Limb (tissue), 2 donors: Measurements from ENCODE around the gene IDI1.

Source experiments
- DNase-seq, 2 donors: peaks; one replicate each; pipeline ENCODE4 v3.0.0-alpha.2; 2016; ENCODE audit errors: extremely low spot score in 2 of 2

The IDI1 gene

DNA sequence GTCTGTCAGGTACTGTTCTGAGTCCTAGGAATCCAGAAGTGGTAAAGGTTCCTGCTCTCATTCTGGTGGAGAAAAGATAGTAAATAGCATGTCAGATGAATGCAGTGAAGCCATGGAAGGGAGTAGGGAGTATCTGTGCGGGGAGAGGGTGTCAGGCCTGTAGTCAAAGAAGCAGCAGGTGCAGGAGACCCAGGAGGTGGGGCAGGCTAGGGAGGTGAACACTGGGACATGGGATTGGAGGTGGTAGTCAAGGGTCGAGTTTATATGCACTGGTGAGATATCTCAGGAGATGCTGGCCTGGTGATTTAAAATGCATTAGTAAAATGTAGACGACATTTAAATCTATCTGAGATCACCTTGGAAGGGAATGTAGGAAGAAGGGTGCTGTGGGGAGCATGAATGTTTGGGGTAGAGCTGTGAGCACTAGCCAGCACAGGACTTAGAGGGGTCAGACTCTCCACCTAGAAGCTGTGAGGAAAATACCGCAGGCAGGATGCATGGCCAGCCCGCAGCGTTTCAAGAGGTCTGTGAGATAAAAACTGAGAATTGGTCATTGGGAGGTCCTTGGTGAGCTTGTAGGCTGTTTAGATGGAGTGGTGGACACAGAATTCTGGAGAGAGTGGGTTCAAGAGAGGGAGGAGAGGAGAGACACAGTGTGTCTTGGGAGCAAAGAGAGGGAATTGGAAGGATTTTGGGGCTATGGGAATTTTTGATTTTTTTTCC is 53.9 kb downstream of the IDI1 start:
- DNase-seq: no peak

DNA sequence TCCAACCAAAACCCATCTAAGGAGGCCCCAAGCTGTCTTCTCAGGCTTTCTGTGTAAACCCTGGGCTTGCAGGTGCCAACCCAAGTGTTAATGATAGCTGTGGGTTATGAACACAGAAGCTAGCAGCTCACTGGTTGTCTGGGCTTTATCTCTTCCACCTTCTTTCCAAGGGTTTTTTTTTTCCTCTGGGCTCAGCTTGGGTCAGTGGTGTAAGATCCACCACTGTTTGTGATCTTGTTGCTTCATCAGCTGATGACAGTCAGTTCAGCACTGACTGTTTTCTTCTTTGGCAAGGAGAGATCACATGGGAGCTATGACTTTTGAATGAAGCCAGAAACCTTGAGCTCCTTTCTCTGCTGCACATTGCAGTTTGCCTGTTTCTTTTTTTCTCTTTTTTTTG is 56.0 kb downstream of the IDI1 start:
- DNase-seq: no peak

DNA sequence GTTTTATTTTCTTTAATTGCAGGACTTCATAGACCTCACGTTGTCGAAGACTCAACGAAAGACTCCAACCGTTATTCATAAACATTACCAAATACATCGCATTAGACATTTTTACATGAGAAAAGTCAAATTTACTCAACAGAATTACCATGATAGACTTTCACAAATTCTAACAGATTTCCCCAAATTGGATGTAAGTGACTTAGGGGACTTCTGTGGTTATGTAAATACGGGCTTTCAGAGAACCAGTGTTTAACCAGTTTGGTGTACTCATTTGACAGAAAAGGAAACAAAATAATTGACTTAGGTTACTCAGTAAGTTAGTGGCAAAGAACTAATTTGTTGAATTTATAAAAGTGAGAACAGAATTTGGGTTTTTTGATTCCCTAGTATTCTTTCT is 56.5 kb downstream of the IDI1 start:
- DNase-seq: no peak

DNA sequence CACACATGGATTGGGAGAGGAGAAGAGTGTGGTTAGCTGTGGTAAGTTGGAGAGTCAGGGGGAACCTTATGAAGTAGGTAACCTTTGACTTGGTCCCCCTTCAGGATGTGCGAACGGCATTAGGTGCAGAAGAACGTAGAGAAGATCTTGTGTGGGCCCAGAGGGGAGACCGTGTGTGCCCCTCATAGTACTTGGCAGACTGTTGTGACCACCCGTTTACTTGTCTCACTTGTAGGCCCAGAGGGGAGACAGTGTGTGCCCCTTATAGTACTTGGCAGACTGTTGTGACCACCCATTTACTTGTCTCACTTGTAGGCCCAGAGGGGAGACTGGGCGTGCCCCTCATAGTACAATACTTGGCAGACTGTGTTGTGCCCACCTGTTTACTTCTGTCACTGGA is 58.1 kb downstream of the IDI1 start:
- no peak for DNase-seq
